Stomach smooth muscle (tissue), 2 donors: Measurements from ENCODE around the gene RNF144A.

Source experiments
- H3K27ac ChIP-seq: one replicate; pipeline ENCODE4 v1.7.0; 2013; ENCODE audit warnings: mild to moderate bottlenecking, low read length, inconsistent platforms
- H3K27me3 ChIP-seq, 2 donors: one replicate each; pipeline ENCODE4 v1.7.0; 2013; ENCODE audit warnings: low read length in 2 of 2; ENCODE audit not compliant: insufficient read depth in 2 of 2, control insufficient read depth in 1 of 2
- H3K36me3 ChIP-seq, 2 donors: one replicate each; pipeline ENCODE4 v1.7.0; 2013; ENCODE audit warnings: low read length in 2 of 2; ENCODE audit not compliant: control insufficient read depth in 2 of 2, insufficient read depth in 2 of 2
- H3K4me1 ChIP-seq: one replicate; pipeline ENCODE4 v1.7.0; 2013; ENCODE audit warnings: low read length; ENCODE audit not compliant: control insufficient read depth, insufficient read depth
- H3K4me3 ChIP-seq, 2 donors: one replicate each; pipeline ENCODE4 v1.7.0; 2013; ENCODE audit warnings: low read length in 2 of 2
- H3K9ac ChIP-seq, 2 donors: one replicate each; pipeline ENCODE4 v1.7.0; 2013; ENCODE audit warnings: low read length in 2 of 2, mild to moderate bottlenecking in 1 of 2
- H3K9me3 ChIP-seq, 2 donors: one replicate each; pipeline ENCODE4 v1.7.0; 2013; ENCODE audit warnings: low read length in 2 of 2; ENCODE audit not compliant: control insufficient read depth in 2 of 2
- donor health status: healthy.
- donor health status: Pancreatic carcinoma.

The RNF144A gene

GRCh38 chr2:6908291-6908690 is 8.9 kb upstream of the RNF144A start:
- Histone ChIP-seq H3K9me3 (no peaks in the 10 kb centered on the region), H3K4me1 (no peaks in the 10 kb centered on the region)

GRCh38 chr2:6909431-6910385 is 7.5 kb upstream of the RNF144A start:
- Histone ChIP-seq H3K27me3 (peaks cover 0 to 5% of the 10 kb centered on the region in 2 donors), H3K27ac (no peak overlapping the region), H3K36me3 (no peaks in the 10 kb centered on the region), H3K9ac (no peak overlapping the region), H3K4me3 (no peak overlapping the region), H3K9me3 (no peaks in the 10 kb centered on the region), H3K4me1 (no peaks in the 10 kb centered on the region)

More at GRCh38 chr2:6908291-6908690, 8.9 kb upstream of the RNF144A start:
- Histone ChIP-seq H3K9ac (no peak overlapping the region), H3K27ac (no peak overlapping the region), H3K36me3 (no peaks in the 10 kb centered on the region), H3K4me3 (no peak overlapping the region), H3K27me3 (peaks cover 0 to 5% of the 10 kb centered on the region in 2 donors)

DNA sequence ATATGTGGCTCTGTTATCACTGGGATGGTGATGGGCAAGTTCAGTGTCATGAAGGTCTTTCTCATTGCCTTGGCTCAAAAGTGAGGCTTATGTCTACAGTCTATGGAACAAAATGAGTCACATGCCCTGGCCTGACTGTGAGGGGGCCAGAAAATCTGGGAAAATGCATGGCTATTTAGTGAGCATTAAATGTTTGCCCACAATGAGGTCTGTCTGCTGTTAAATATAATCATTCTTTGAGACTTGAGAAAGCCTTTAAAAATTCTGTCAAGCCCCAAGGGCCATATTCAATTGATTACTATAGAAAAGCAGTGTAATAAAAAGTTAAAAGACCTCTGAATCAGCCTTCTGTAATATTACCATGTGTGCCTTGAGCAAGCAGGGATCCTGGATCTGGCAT is 5.5 kb upstream of the RNF144A start:
- H3K9me3 ChIP-seq = no peaks in the 10 kb centered on the region

GRCh38 chr2:6913415-6914157 is 3.6 kb upstream of the RNF144A start:
- peaks cover 0 to 4% of the 10 kb centered on the region in 2 donors for H3K27me3 ChIP-seq
- H3K36me3 ChIP-seq = no peaks in the 10 kb centered on the region
- H3K4me3 ChIP-seq = no peak overlapping the region
- no peaks in the 10 kb centered on the region for H3K9me3 ChIP-seq
- no peak overlapping the region for H3K27ac ChIP-seq
- H3K4me1 ChIP-seq = peaks cover 9% of the 10 kb centered on the region
- no peak overlapping the region for H3K9ac ChIP-seq

More for the DNA sequence above, 5.5 kb upstream of the RNF144A start:
- H3K27me3 ChIP-seq = peaks cover 0 to 4% of the 10 kb centered on the region in 2 donors
- H3K4me3 ChIP-seq = no peak overlapping the region
- no peak overlapping the region for H3K27ac ChIP-seq
- H3K36me3 ChIP-seq = no peaks in the 10 kb centered on the region
- no peaks in the 10 kb centered on the region for H3K4me1 ChIP-seq
- no peak overlapping the region for H3K9ac ChIP-seq

- H3K36me3 ChIP-seq = no peaks in the 10 kb centered on the region
- peaks cover 12% of the 10 kb centered on the region for H3K4me1 ChIP-seq
- H3K27me3 ChIP-seq = peaks cover 0 to 4% of the 10 kb centered on the region in 2 donors
- H3K4me3 ChIP-seq = no peak overlapping the region
- H3K9me3 ChIP-seq = no peaks in the 10 kb centered on the region
- H3K9ac ChIP-seq = no peak overlapping the region
- no peak overlapping the region for H3K27ac ChIP-seq
Measured at GRCh38 chr2:6914828-6915227, 2.4 kb upstream of the RNF144A start.

DNA sequence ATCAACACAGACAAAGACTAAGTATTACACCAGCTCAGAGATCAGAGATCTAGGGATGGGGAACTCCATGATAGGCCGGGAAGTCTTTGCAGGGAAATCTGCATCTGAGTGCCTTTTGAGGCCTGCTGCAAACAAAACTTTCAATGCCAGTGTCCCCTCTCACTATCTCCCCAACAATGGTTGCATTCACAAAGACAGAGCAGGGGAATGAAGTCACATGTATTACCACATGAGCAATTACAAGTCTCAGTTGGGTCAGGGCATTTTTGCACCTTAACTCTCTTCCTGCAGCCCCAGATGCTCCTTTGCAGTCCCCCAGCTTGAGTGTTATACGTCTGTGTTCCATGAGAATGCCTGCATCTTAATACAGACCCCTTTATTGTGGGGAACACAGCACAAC is 1.8 kb upstream of the RNF144A start:
- Histone ChIP-seq H3K36me3 (no peaks in the 10 kb centered on the region), H3K4me3 (no peak overlapping the region), H3K27ac (no peak overlapping the region), H3K9me3 (no peaks in the 10 kb centered on the region), H3K27me3 (peaks cover 0 to 4% of the 10 kb centered on the region in 2 donors), H3K4me1 (peaks cover 12% of the 10 kb centered on the region), H3K9ac (no peak overlapping the region)

DNA sequence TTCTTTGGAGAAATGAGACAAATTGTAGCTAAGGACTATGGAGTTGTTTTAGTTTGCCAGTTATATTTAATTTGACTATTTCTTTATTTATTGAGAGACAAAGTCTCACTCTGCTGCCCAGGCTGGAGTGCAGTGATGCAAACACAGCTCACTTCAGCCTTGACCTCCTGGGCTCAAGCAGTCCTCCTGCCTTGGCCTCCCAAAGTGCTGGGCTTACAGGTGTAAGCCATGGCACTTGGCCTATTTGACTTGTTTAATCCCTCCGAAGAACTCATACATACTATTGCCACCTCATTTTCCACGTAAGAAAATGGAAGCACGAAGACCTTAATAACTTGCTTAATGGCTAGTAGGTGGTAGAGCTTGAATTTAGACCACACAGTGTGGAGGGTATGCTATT is 988 bp upstream of the RNF144A start:
- Histone ChIP-seq H3K36me3 (no peaks in the 10 kb centered on the region), H3K4me3 (no peak overlapping the region), H3K27me3 (no peaks in the 10 kb centered on the region), H3K27ac (no peak overlapping the region), H3K9ac (no peak overlapping the region), H3K4me1 (peaks cover 13% of the 10 kb centered on the region), H3K9me3 (no peaks in the 10 kb centered on the region)

DNA sequence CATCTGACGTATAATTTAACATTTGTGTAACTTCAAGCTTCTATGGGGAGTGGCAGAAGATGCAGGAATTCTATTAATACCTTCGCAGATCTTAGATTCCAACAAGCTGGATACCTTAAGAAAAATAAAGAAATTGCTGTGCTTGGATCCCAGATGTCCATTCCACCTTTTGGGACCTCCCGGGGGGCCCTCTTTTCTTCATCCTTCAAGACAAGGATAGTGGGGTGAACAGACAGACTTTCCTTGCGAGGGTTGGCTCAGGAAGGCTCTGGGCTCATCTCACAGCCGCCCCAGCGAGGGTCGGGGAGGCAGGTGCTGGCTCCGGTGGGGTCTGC is 509 bp upstream of the RNF144A start:
- no peaks in the 10 kb centered on the region for H3K9me3 ChIP-seq
- H3K4me1 ChIP-seq = peaks cover 13% of the 10 kb centered on the region
- peak overlapping the region; percentile 50 to 79 for H3K4me3 ChIP-seq
- H3K27me3 ChIP-seq = no peaks in the 10 kb centered on the region
- H3K36me3 ChIP-seq = no peaks in the 10 kb centered on the region
- peak overlapping the region in 1 of 2 donors; percentile 13 for H3K9ac ChIP-seq
- H3K27ac ChIP-seq = no peak overlapping the region

- Histone ChIP-seq H3K4me3 (peak overlapping the region; percentile 50 to 79), H3K27me3 (no peaks in the 10 kb centered on the region), H3K4me1 (peaks cover 13% of the 10 kb centered on the region), H3K9ac (peak overlapping the region; percentile 36 to 55), H3K27ac (no peak overlapping the region), H3K9me3 (no peaks in the 10 kb centered on the region), H3K36me3 (no peaks in the 10 kb centered on the region)
Measured at GRCh38 chr2:6917761-6918421, 679 bp downstream of the RNF144A start.

- H3K27me3 ChIP-seq = no peaks in the 10 kb centered on the region
- no peaks in the 10 kb centered on the region for H3K36me3 ChIP-seq
- no peaks in the 10 kb centered on the region for H3K9me3 ChIP-seq
- no peak overlapping the region for H3K4me3 ChIP-seq
- H3K27ac ChIP-seq = no peak overlapping the region
- no peak overlapping the region for H3K9ac ChIP-seq
- peaks cover 13% of the 10 kb centered on the region for H3K4me1 ChIP-seq
Measured at GRCh38 chr2:6919901-6920742, 2.9 kb downstream of the RNF144A start.
